GM21825 (cell line): Measurements from ENCODE around the gene SYNJ1.

Experiments
- ATAC-seq: cut with Tn5 transposase; IDR thresholded peaks from one replicate; pipeline ENCODE4 v1.9.1; 2021; ENCODE audit warnings: mild to moderate bottlenecking, moderate library complexity; ENCODE audit not compliant: unreplicated experiment

Gene SYNJ1

GRCh38 chr21:32584472-32584871, 143.3 kb downstream of the SYNJ1 start:
- no peak for ATAC-seq

GRCh38 chr21:32581732-32582131, 146.1 kb downstream of the SYNJ1 start:
- no peak for ATAC-seq

- no peak for ATAC-seq
Measured at GRCh38 chr21:32580949-32581348, 146.9 kb downstream of the SYNJ1 start.
